ENCODE results near the gene VAV3.

DNA sequence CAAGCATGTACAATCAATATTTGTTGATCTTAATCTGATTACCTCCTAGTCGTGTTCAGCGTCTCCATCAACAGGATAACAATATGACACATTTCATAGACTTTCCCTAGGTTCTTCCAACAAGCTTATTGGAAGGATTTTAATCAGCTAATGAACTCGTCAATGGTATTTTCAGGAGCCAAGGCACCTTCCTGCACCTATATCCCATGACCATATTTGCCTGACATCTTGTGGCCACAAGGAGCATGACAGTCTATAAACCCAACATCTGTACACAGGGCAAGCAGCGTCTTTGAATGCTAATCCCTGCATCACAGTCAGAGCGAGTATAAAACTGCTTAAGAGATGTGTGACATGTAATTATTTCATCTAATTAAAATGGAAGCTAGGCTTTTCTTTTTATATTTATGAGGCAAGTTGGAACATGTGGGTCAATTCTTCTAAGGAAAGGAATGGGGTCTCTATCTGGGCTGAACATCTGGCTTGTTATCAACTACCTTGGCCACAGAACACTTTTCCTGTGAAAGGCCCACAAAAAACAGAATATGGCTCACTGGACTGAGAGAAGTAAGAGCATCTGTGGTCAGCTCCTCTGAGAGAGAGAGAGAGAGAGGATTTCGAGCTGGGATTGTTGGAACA, 435.4 kb downstream of the VAV3 start:
- TF ChIP-seq POLR2A (IDR thresholded peaks at IDR 0.05) = no peak
- TF ChIP-seq, protein P1, sequence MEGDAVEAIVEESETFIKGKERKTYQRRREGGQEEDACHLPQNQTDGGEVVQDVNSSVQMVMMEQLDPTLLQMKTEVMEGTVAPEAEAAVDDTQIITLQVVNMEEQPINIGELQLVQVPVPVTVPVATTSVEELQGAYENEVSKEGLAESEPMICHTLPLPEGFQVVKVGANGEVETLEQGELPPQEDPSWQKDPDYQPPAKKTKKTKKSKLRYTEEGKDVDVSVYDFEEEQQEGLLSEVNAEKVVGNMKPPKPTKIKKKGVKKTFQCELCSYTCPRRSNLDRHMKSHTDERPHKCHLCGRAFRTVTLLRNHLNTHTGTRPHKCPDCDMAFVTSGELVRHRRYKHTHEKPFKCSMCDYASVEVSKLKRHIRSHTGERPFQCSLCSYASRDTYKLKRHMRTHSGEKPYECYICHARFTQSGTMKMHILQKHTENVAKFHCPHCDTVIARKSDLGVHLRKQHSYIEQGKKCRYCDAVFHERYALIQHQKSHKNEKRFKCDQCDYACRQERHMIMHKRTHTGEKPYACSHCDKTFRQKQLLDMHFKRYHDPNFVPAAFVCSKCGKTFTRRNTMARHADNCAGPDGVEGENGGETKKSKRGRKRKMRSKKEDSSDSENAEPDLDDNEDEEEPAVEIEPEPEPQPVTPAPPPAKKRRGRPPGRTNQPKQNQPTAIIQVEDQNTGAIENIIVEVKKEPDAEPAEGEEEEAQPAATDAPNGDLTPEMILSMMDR (IDR thresholded peaks at IDR 0.05) = peak; percentile 29 to 60 (median 57)

All from body of pancreas (tissue), 4 donors.